GM19372 (cell line): ENCODE results near the gene OR4N2.
"Not testable (repeated sequence)": the region's sequence is repeated elsewhere in the genome, so short reads cannot be mapped to it uniquely, and the experiment has no call there.

ENCODE experiments used
- ATAC-seq: cut with Tn5 transposase; IDR thresholded peaks from one replicate; pipeline ENCODE4 v1.9.1; 2021; ENCODE audit warnings: mild to moderate bottlenecking, low read depth, moderate library complexity; ENCODE audit not compliant: unreplicated experiment

Gene OR4N2, protein sequence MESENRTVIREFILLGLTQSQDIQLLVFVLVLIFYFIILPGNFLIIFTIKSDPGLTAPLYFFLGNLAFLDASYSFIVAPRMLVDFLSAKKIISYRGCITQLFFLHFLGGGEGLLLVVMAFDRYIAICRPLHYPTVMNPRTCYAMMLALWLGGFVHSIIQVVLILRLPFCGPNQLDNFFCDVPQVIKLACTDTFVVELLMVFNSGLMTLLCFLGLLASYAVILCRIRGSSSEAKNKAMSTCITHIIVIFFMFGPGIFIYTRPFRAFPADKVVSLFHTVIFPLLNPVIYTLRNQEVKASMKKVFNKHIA

DNA sequence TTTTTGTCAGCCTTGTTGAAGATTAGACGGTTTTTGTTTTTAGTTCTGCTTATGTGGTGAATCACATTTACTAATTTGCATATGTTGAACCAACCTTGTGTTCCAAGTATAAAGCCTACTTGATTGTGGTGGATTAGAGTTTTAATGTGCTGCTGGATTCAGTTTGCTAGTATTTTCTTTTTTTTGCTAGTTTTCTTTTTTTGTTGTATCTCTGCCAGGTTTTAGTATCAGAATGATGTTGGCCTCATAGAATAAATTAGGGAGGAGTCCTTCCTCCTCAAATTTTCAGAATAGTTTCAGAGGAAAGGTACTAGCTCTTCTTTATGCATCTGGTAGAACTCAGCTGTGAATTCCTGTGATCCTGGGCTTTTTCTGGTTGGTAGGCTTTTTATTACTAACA lies at the start of gene OR4N2:
Gene OR4N2 (plus strand): TSS at position 301 of the 400 bp plus-strand sequence. CDS start 23,679 bp downstream, outside the sequence.
- not testable (repeated sequence) for ATAC-seq

DNA sequence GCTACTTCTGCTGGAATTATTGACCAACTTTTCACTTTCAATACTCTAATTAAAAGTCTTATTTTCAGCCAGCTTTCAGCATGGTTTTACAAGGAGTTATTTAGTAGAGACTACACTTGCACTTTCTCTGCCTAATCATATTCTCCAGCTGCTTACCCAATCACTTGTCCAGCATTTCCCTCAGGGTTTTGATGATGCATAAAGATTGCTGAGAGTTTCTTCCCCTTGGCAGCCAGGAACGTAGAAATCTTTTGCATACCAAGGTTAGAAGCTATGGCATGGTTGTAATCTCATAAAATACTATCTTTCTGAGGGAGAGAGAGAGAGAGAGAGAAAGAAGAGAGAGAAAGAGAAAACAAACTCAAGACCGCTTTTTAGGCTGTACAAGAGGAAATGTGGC lies 49.4 kb upstream of the OR4N2 start:
- ATAC-seq, result no peak

DNA sequence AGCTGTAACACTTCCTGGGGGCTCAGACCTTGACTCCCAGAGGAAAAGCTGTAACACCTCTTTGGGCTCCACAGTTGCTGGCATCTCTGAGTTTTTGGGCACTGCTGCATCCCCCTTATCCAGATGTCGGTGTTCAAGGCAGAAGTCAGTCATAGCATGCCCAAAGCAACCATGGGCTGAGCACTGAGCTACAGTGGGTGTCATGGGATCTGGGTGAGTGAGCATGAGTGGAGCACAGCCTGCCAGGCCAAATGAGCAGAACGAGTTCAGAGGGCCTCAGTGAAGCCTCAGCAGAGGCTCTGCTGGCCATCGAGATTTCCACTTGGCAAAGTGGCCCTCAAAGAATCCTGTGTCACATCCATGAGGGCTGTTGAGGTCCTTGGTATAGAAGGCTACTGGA lies 32.1 kb upstream of the OR4N2 start:
- ATAC-seq, result not testable (repeated sequence)

DNA sequence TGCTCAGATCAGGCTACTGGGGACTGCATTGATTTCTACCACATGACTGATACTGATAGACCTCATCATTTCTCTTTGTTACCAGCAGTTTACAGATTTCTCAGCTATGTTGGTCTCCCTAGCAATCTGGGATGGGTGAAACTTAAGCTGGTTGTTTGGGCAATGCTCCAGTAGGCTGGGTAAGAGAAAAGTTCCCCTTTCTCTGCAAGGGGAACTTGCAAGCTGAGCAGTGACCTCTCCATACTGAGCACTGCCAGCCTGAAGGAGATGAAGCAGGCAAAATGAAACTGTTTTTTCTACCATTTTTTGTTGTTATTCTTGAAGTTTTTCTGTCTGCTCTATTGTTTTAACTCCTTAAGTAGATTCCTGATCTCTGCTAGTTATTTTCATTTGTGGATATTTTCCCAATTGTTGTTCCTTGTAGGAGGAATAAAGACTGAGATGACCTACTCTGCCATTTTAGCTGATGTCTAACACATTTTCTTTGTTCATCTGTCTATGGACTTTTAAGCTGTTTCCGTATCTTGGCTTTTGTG lies 31.6 kb upstream of the OR4N2 start:
- no peak for ATAC-seq

DNA sequence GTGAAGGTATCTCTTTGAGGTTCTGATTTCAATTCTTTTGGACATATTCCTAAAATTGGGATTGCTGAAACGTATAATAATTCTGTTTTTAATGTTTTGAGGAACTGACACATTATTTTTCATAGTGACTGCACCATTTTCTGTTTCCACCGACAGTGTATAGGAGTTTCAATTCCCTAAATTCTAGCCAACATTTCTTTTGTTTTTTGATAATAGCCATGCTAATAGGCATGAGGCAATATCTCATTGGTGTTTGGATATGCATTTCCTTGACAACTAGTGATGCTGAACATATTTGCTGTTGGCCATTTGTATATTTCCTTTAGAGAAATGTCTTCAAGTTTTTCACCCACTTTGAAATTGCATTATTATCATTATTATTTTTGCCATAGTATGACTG lies 31.1 kb upstream of the OR4N2 start:
- ATAC-seq, result not testable (repeated sequence)

DNA sequence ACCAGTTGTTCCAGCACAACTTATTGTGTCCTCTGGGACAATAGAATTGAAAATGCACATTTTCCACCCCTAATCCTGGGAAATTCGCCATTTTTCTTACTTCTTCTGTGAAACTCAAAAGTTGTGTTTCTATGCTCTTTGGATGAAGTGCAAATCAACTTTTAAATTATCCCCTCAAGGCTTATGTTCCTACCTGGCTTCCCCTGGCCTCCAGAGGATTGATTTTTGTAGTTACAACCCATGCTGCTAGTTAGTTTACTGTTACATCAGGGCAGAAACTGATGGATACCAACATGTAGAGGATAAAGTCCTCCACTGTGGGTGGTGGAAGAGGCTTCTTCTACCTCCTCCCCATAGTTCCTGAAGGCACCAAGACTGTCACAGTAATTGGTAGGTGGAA lies 30.4 kb upstream of the OR4N2 start, which contains the start of gene OR4M1:
Gene OR4M1 (plus strand): TSS at position 301 of the 400 bp plus-strand sequence. CDS start 6,819 bp downstream, outside the sequence.
- ATAC-seq, result not testable (repeated sequence)

DNA sequence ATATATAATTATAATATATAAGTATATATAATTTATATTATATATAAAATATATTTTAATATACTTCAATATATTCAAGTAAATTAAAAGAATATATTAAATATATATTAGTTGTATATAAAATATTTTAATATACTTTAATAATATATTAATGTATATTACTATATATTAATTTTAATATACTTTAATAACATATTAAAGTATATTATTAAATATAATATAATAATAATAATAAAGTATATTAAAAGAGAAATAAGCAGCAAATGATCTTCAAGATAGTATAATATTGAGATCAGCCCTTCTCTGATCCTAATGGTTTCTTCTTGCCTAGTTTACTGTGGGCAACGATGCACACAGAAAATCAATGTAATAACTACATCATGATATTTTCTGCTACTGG lies 28.0 kb upstream of the OR4N2 start:
- ATAC-seq, result no peak

DNA sequence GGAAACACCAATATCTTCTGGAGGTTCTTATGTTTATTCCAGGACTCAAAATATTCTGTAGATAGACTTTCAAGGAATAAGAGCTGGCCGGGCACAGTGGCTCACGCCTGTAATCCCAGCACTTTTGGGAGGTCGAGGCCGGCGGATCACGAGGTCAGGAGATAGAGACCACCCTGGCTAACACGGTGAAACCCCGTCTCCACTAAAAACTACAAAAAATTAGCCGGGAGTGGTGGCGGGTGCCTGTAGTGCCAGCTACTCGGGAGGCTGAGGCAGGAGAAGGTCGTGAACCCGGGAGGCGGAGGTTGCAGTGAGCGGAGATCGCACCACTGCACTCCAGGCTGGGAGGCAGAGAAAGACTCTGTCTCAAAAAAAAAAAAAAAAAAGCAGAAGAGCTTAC lies 17.7 kb upstream of the OR4N2 start:
- not testable (repeated sequence) for ATAC-seq

DNA sequence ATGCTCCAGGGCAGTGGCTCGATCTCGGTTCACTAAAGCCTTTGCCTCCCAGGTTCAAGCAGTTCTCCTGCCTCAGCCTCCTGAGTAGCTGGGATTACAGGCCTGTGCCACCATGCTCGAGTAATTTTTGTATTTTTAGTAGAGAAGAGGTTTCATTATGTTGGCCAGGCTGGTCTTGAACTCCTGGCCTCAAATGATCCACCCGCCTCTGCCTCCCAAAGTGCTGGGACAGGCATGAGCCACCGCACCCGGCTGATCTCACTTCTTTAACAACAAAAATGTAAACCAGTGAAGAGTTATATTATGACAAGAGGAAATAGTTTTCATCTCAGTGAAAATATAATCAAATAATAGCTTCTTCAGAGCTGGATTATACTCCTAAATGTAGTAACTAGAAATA lies 16.3 kb upstream of the OR4N2 start:
- ATAC-seq, result not testable (repeated sequence)

DNA sequence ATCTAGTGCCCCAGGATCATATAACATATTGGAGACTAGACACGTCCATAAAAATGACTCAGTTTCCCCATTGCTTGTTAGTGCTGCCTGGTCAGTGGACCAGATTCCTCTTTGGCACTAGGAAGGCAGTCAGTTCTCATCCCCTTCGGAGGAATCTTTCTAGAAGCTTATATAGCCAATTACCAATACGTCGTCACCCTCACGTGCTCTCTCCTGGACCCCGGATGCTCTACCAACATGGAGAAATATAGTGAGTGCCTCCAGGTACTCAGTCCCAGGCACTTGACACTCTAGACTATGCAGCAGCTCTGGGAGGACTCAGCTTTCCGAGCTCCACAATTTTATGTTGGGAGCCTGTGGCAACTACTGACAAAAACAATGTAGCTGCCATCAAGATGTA lies 15.4 kb upstream of the OR4N2 start:
- not testable (repeated sequence) for ATAC-seq

DNA sequence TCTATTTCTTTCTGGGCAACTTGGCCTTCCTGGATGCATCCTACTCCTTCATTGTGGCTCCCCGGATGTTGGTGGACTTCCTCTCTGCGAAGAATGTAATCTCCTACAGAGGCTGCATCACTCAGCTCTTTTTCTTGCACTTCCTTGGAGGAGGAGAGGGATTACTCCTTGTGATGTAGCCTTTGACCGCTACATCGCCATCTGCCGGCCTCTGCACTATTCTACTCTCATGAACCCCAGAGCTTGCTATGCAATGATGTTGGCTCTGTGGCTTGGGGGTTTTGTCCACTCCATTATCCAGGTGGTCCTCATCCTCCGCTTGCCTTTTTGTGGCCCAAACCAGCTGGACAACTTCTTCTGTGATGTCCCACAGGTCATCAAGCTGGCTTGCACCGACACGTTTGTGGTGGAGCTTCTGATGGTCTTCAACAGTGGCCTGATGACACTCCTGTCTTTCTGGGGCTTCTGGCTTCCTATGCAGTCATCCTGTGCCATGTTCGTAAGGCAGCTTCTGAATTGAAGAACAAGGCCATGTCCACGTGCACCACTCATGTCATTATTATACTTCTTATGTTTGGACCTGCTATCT lies 7.0 kb upstream of the OR4N2 start:
- ATAC-seq, result not testable (repeated sequence)

DNA sequence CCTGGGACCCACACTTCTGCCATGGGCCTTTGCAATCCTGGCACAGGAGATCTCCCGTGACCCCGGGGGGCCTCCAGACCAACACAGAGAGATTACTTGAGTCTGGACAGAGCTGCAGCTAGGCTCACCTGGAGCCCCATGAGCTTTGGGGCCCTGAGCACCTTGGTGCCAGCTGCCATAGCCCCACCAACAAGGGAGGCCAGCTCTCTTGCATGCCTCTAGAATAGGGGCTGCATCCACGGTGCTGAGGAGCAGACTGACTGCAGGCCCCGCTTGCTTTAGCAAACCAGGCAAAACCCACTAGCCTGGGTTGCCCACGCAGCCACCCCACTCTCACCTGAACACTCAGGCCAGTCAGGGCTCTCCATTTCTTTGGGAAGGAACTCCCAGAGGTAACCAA lies 3.7 kb upstream of the OR4N2 start:
- no peak for ATAC-seq

DNA sequence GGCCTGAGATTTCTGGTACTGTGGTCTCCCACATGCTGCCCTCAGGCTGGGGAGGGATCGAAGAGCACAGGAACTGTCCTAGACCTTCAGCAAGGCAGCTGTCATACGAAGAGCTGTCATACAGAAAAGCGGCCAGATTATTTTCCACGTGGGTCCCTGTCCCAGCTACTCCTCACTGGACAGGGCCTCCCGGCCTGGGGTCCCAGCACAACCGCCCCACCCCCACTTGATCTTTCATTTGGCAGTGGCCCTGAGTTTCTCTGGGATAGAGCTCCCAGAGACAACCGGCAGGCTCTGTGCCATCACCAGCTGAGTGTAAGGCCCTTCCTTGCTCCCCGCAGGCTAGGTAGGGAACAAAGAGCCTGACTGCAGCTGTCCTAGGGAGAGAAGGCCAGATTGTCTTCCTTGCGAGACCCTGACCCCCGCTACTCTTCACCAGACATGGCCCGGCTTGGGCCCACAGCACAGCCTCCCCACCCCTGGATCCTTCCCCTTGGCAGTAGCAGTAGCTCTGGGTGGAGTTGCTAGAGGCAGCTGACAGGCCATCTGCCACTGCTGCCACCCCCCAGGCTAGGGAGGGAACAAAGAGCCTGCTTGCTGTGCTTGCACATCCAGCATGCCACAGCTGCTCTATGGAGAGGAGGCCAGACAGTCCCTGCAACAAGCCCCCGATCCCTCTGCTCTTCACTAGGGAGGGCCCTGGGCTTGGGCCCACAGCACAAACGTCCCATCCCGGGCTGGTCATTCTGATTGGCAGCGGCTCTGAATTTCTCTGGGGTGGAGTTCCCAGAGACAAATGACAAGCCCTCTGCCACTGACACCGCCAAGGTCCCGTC lies 3.1 kb upstream of the OR4N2 start:
- ATAC-seq, result no peak

DNA sequence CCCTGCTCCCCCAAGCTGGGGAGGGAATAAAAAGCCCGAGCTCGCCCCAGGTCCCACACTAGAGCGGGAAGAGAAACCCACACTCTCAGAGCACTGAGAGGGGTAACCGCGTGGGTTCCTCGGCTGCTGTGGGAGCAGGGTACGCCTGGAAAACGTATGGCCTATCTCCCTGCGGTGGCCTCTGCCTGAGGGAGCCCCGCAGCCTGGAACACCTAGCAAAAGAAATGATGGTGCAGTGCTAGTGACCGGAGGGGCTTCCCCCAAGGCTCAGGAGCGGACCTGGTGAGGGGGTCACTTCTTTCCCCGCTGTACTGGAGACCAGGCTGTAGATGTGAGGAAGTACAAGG lies 2.5 kb upstream of the OR4N2 start:
- ATAC-seq, result no peak

DNA sequence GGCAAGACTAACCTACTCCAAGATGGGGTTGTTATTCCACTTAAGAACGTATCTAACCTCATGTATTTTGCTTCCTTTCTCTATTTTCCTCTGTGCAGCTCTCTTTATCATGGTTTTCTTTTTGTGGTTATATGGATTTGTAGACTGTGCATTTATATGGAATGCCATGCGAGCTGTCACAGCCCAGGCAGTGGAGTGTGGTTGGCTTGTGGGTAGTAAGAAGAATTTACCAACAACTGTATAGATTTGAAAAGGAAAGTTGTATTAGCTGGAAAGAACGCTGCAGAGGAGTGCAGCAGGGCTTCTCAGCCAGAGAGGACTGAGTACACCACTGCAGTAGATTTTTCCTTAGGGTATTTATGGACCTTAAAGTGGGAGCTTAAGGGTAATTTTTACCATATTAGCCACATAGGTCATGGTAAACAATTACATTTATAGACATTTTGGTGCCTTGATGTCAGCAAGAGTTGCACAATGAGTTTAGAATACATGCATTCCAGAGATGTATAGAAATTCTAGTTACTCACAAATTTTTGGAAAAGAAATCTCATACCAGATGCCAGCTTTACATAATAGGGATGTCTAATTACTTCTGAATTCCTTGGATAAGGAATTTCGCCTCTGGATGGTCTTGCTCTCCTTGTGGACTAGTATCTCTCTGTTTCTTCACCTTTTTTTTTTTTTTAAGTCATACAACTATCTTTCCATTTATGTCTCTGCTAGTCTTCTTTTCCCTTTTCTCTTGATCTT lies 9.8 kb downstream of the OR4N2 start:
- not testable (repeated sequence) for ATAC-seq

DNA sequence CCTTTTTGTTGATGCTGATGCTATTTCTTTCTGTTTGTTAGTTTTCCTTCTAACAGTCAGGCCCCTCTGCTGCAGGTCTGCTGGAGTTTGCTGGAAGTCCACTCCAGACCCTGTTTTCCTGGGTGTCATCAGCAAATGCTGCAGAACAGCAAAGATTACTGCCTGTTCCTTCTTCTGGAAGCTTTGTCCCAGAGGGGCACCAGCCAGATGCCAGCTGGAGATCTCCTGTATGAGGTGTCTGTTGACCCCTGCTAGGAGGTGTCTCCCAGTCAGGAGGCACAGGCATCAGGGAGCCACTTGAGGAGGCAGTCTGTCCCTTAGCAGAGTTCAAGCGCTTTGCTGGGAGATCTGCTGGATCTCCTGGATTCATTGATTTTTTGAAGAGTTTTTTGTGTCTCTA lies 16.3 kb downstream of the OR4N2 start:
- not testable (repeated sequence) for ATAC-seq

DNA sequence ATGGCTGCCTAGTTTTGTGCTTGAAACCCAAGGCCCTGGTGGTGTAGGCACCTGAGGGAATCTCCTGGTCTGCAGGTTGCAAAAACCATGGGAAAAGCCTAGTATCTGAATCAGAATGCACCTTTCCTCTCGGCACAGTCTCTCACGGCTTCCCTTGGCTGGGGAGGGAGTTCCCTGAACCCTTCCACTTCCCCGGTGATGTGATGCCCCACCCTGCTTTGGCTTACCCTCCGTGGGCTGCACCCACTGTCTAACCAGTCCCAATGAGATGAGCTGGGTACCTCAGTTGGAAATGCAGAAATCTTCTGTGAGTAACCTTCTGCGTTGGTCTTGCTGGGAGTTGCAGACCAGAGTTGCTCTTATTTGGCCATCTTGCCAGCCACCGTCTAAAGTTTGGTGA lies 17.4 kb downstream of the OR4N2 start:
- not testable (repeated sequence) for ATAC-seq

DNA sequence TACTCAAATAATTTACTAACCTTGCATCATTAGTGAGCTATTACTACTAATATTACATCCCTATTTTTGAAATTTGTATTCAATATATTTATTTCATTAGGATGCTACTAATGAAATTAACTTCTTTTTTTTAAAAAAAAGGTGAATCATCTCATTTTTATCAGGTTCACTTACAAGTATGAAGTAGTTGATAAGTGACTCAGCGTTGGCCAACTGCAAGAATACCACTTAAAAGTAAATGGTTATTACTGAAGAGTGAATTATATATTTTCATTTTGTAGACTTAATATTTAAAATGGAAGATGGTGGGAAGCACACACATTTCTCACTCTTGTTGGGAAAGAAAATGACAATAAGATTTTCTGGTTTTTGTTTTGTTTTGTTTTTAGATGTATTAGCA lies 19.6 kb downstream of the OR4N2 start:
- ATAC-seq, result no peak

DNA sequence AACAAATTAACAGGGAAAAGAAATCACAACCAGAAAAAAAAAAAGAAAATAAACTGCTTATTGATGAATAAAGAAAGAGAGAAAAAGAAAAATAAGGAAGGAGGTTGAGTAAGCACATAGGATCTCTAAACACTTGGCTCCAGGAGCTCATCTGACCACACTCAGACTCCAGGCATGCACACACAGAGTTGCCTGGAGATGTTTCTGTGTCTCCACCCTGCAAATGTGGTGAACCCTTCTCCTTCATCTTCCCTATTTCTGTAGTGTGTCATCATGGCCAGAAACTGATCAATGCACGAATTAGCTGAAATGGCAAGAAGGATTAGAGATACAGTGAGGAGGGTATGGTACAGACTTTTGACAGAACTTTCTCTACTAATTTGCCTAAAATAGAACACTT lies 20.2 kb downstream of the OR4N2 start:
- no peak for ATAC-seq

DNA sequence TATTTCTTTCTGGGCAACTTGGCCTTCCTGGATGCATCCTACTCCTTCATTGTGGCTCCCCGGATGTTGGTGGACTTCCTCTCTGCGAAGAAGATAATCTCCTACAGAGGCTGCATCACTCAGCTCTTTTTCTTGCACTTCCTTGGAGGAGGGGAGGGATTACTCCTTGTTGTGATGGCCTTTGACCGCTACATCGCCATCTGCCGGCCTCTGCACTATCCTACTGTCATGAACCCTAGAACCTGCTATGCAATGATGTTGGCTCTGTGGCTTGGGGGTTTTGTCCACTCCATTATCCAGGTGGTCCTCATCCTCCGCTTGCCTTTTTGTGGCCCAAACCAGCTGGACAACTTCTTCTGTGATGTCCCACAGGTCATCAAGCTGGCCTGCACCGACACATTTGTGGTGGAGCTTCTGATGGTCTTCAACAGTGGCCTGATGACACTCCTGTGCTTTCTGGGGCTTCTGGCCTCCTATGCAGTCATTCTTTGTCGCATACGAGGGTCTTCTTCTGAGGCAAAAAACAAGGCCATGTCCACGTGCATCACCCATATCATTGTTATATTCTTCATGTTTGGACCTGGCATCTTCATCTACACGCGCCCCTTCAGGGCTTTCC lies 24.2 kb downstream of the OR4N2 start:
- not testable (repeated sequence) for ATAC-seq
